ENCODE measurements around the gene CELA3A.
A peak's percentile ranks its signal among the peaks of the same experiment; 100 is the strongest.

The CELA3A gene

GRCh38 chr1:22025368-22026155 lies 24.1 kb downstream of the CELA3A start:
- H3K9me2 ChIP-seq (ENCODE audit: low read depth, low read length): no peaks in the 10 kb centered on the region
- peak overlapping the region; percentile 95 for H2AFZ ChIP-seq (ENCODE audit: low read length)
- H3K4me2 ChIP-seq (ENCODE audit: low read length): peak overlapping the region; percentile 91
- H4K20me1 ChIP-seq (ENCODE audit: insufficient read depth, low read length): no peaks in the 10 kb centered on the region
- no peaks in the 10 kb centered on the region for H3F3A ChIP-seq (ENCODE audit: insufficient read depth, low read length)
- no peaks in the 10 kb centered on the region for H3K27me3 ChIP-seq (ENCODE audit: insufficient read depth, low read length)
- H3K9ac ChIP-seq (ENCODE audit: low read length): peak overlapping the region; percentile 100
- TF ChIP-seq EZH2 (IDR thresholded peaks at IDR 0.05; ENCODE audit: borderline replicate concordance, low read length) (no peak), CTCF (IDR thresholded peaks at IDR 0.05; ENCODE audit: low read length) (no peak)
- H3K79me2 ChIP-seq (ENCODE audit: insufficient read depth, low read length): no peaks in the 10 kb centered on the region
- no peaks in the 10 kb centered on the region for H3K9me3 ChIP-seq (ENCODE audit: low read length)
- peaks cover 11% of the 10 kb centered on the region; the same call in 1 of the 2 replicates for H3K36me3 ChIP-seq (ENCODE audit: insufficient read depth, low read length)
- peak overlapping the region; percentile 91 for H3K27ac ChIP-seq (ENCODE audit: low read depth, low read length, poor library complexity, severe bottlenecking)
- peaks cover 26% of the 10 kb centered on the region for H3K4me1 ChIP-seq (ENCODE audit: insufficient read depth, low read length, severe bottlenecking)
- H3K4me3 ChIP-seq (ENCODE audit: low read depth, low read length, poor library complexity, severe bottlenecking): peak overlapping the region; percentile 100

GRCh38 chr1:22026924-22027289 lies 25.4 kb downstream of the CELA3A start:
- no peaks in the 10 kb centered on the region for H3K9me2 ChIP-seq (ENCODE audit: low read depth, low read length)
- no peak for TF ChIP-seq CTCF (IDR thresholded peaks at IDR 0.05; ENCODE audit: low read length)
- TF ChIP-seq EZH2 (IDR thresholded peaks at IDR 0.05; ENCODE audit: borderline replicate concordance, low read length): no peak
- H3K4me2 ChIP-seq (ENCODE audit: low read length): peak overlapping the region; percentile 91; the same call in 1 of the 2 replicates
- no peaks in the 10 kb centered on the region for H4K20me1 ChIP-seq (ENCODE audit: insufficient read depth, low read length)
- H2AFZ ChIP-seq (ENCODE audit: low read length): no peak overlapping the region
- H3K36me3 ChIP-seq (ENCODE audit: insufficient read depth, low read length): peaks cover 21% of the 10 kb centered on the region; the same call in 1 of the 2 replicates
- H3K9ac ChIP-seq (ENCODE audit: low read length): no peak overlapping the region
- no peaks in the 10 kb centered on the region for H3K9me3 ChIP-seq (ENCODE audit: low read length)
- H3F3A ChIP-seq (ENCODE audit: insufficient read depth, low read length): no peaks in the 10 kb centered on the region
- H3K27ac ChIP-seq (ENCODE audit: low read depth, low read length, poor library complexity, severe bottlenecking): no peak overlapping the region
- H3K4me3 ChIP-seq (ENCODE audit: low read depth, low read length, poor library complexity, severe bottlenecking): no peak overlapping the region
- H3K27me3 ChIP-seq (ENCODE audit: insufficient read depth, low read length): no peaks in the 10 kb centered on the region
- H3K4me1 ChIP-seq (ENCODE audit: insufficient read depth, low read length, severe bottlenecking): peaks cover 26% of the 10 kb centered on the region
- no peaks in the 10 kb centered on the region for H3K79me2 ChIP-seq (ENCODE audit: insufficient read depth, low read length)

GRCh38 chr1:22030057-22030456 lies 28.6 kb downstream of the CELA3A start:
- Histone ChIP-seq H3F3A (ENCODE audit: insufficient read depth, low read length) (no peaks in the 10 kb centered on the region), H3K9me2 (ENCODE audit: low read depth, low read length) (no peaks in the 10 kb centered on the region), H3K27me3 (ENCODE audit: insufficient read depth, low read length) (no peaks in the 10 kb centered on the region), H3K4me2 (ENCODE audit: low read length) (no peak overlapping the region), H3K4me3 (ENCODE audit: low read depth, low read length, poor library complexity, severe bottlenecking) (no peak overlapping the region), H2AFZ (ENCODE audit: low read length) (no peak overlapping the region), H4K20me1 (ENCODE audit: insufficient read depth, low read length) (no peaks in the 10 kb centered on the region), H3K27ac (ENCODE audit: low read depth, low read length, poor library complexity, severe bottlenecking) (no peak overlapping the region), H3K79me2 (ENCODE audit: insufficient read depth, low read length) (no peaks in the 10 kb centered on the region), H3K36me3 (ENCODE audit: insufficient read depth, low read length) (peaks cover 21% of the 10 kb centered on the region; the same call in 1 of the 2 replicates), H3K4me1 (ENCODE audit: insufficient read depth, low read length, severe bottlenecking) (peaks cover 14% of the 10 kb centered on the region), H3K9me3 (ENCODE audit: low read length) (no peaks in the 10 kb centered on the region), H3K9ac (ENCODE audit: low read length) (no peak overlapping the region)
- TF ChIP-seq CTCF (IDR thresholded peaks at IDR 0.05; ENCODE audit: low read length) (no peak), EZH2 (IDR thresholded peaks at IDR 0.05; ENCODE audit: borderline replicate concordance, low read length) (no peak)

All from OCI-LY1 (cell line).